ENCODE results near the gene RAMP3.

The RAMP3 gene

GRCh38 chr7:45157653-45158401 is at the start of gene RAMP3:
Gene RAMP3, plus strand, starts transcription at chr7:45157791. Its CDS starts 38 bp downstream, at chr7:45157829.
- no peaks in the 10 kb centered on the region for H4K20me1 ChIP-seq (ENCODE audit: insufficient read depth, low read length, poor library complexity, severe bottlenecking)
- no peaks in the 10 kb centered on the region for H3K9me2 ChIP-seq (replicated peaks; ENCODE audit: low read depth, low read length)
- H3K9me3 ChIP-seq (ENCODE audit: insufficient read depth, low read depth, low read length), result no peaks in the 10 kb centered on the region
- no peaks in the 10 kb centered on the region for H3K36me3 ChIP-seq (ENCODE audit: insufficient read depth, low read length)
- H3K79me2 ChIP-seq (ENCODE audit: insufficient read depth, low read length), result no peaks in the 10 kb centered on the region
- no peak within 1 kb of the TSS for H3K4me3 ChIP-seq (ENCODE audit: low read length, poor library complexity, severe bottlenecking)
- no peak within 1 kb of the TSS for H3K9ac ChIP-seq (ENCODE audit: low read depth, low read length, poor library complexity, severe bottlenecking)
- peaks cover 9% of the 10 kb centered on the region for H3K4me1 ChIP-seq (ENCODE audit: insufficient read depth, low read length, poor library complexity, severe bottlenecking)
- TF ChIP-seq EZH2phosphoT487 (IDR thresholded peaks at IDR 0.05; ENCODE audit: borderline replicate concordance) (no peak), CTCF (conservative IDR thresholded peaks at IDR 0.05; ENCODE audit: low read length) (no peak)
- H3K27me3 ChIP-seq (ENCODE audit: insufficient read depth, low read length, poor library complexity, severe bottlenecking), result no peaks in the 10 kb centered on the region
- no peak within 1 kb of the TSS for H3K4me2 ChIP-seq (ENCODE audit: low read depth, low read length, poor library complexity, severe bottlenecking)
- no peak within 1 kb of the TSS for H2AFZ ChIP-seq (ENCODE audit: low read length)
- no peaks in the 10 kb centered on the region for H3F3A ChIP-seq (ENCODE audit: low read depth)

GRCh38 chr7:45108863-45109262 is 48.7 kb upstream of the RAMP3 start:
- Histone ChIP-seq H3K4me1 (ENCODE audit: insufficient read depth, low read length, poor library complexity, severe bottlenecking) (peaks cover 53% of the 10 kb centered on the region), H3K4me3 (ENCODE audit: low read length, poor library complexity, severe bottlenecking) (peak overlapping the region; percentile 78), H3K4me2 (ENCODE audit: low read depth, low read length, poor library complexity, severe bottlenecking) (peak overlapping the region; percentile 87), H3K27me3 (ENCODE audit: insufficient read depth, low read length, poor library complexity, severe bottlenecking) (no peaks in the 10 kb centered on the region), H3K79me2 (ENCODE audit: insufficient read depth, low read length) (peaks cover 83% of the 10 kb centered on the region), H3K9me2 (replicated peaks; ENCODE audit: low read depth, low read length) (no peaks in the 10 kb centered on the region), H2AFZ (ENCODE audit: low read length) (no peak overlapping the region), H3K36me3 (ENCODE audit: insufficient read depth, low read length) (peaks cover 50% of the 10 kb centered on the region; the same call in 1 of the 2 replicates), H3K9ac (ENCODE audit: low read depth, low read length, poor library complexity, severe bottlenecking) (peak overlapping the region; percentile 62), H4K20me1 (ENCODE audit: insufficient read depth, low read length, poor library complexity, severe bottlenecking) (peaks cover 60% of the 10 kb centered on the region), H3F3A (ENCODE audit: low read depth) (peaks cover 4% of the 10 kb centered on the region; the same call in 1 of the 2 replicates), H3K9me3 (ENCODE audit: insufficient read depth, low read depth, low read length) (no peaks in the 10 kb centered on the region)
- TF ChIP-seq CTCF (conservative IDR thresholded peaks at IDR 0.05; ENCODE audit: low read length), result no peak
- TF ChIP-seq EZH2phosphoT487 (IDR thresholded peaks at IDR 0.05; ENCODE audit: borderline replicate concordance), result no peak

GRCh38 chr7:45111298-45112223 is 46.0 kb upstream of the RAMP3 start, which contains the start of gene TBRG4:
Gene TBRG4, minus strand, starts transcription at chr7:45111697. Its CDS starts 2,460 bp downstream, at chr7:45109237.
- peak within 1 kb of the TSS; percentile 74 for H2AFZ ChIP-seq (ENCODE audit: low read length)
- H3K36me3 ChIP-seq (ENCODE audit: insufficient read depth, low read length), result peaks cover 25% of the 10 kb centered on the region; the same call in 1 of the 2 replicates
- no peaks in the 10 kb centered on the region for H3K27me3 ChIP-seq (ENCODE audit: insufficient read depth, low read length, poor library complexity, severe bottlenecking)
- H3F3A ChIP-seq (ENCODE audit: low read depth), result peaks cover 4% of the 10 kb centered on the region; the same call in 1 of the 2 replicates
- no peaks in the 10 kb centered on the region for H3K9me2 ChIP-seq (replicated peaks; ENCODE audit: low read depth, low read length)
- peaks cover 40% of the 10 kb centered on the region for H4K20me1 ChIP-seq (ENCODE audit: insufficient read depth, low read length, poor library complexity, severe bottlenecking)
- peak within 1 kb of the TSS; percentile 94 for H3K9ac ChIP-seq (ENCODE audit: low read depth, low read length, poor library complexity, severe bottlenecking)
- H3K9me3 ChIP-seq (ENCODE audit: insufficient read depth, low read depth, low read length), result no peaks in the 10 kb centered on the region
- TF ChIP-seq EZH2phosphoT487 (IDR thresholded peaks at IDR 0.05; ENCODE audit: borderline replicate concordance) (no peak), CTCF (conservative IDR thresholded peaks at IDR 0.05; ENCODE audit: low read length) (peak; percentile 62)
- H3K79me2 ChIP-seq (ENCODE audit: insufficient read depth, low read length), result peaks cover 57% of the 10 kb centered on the region
- H3K4me3 ChIP-seq (ENCODE audit: low read length, poor library complexity, severe bottlenecking), result peak within 1 kb of the TSS; percentile 78
- peaks cover 48% of the 10 kb centered on the region for H3K4me1 ChIP-seq (ENCODE audit: insufficient read depth, low read length, poor library complexity, severe bottlenecking)
- H3K4me2 ChIP-seq (ENCODE audit: low read depth, low read length, poor library complexity, severe bottlenecking), result peak within 1 kb of the TSS; percentile 87

All from Loucy (cell line).